GM18526 (cell line): ENCODE data around the gene KASH5.

Experiments used
- POLR2A ChIP-seq: IDR thresholded peaks from 3 replicates; pipeline ENCODE4 v1.6.1; 2011; ENCODE audit not compliant: insufficient read length; ENCODE audit errors: extremely low read depth

The KASH5 gene

GRCh38 chr19:49387936-49388372, at the start of gene KASH5:
Gene KASH5 (plus strand): TSS chr19:49388249. CDS start chr19:49390884, 2,635 bp downstream.
- peak; percentile 39 for TF ChIP-seq POLR2A

- no peak for TF ChIP-seq POLR2A
These were observed 49.3 kb upstream of the KASH5 start for GRCh38 chr19:49338691-49339300.

- no peak for TF ChIP-seq POLR2A
These were observed 48.6 kb upstream of the KASH5 start for GRCh38 chr19:49339301-49340068.

- no peak for TF ChIP-seq POLR2A
These were observed 47.8 kb upstream of the KASH5 start for GRCh38 chr19:49340069-49340864.

- TF ChIP-seq POLR2A, result peak; percentile 25
These were observed 47.0 kb upstream of the KASH5 start for GRCh38 chr19:49340865-49341718.

- no peak for TF ChIP-seq POLR2A
These were observed 45.7 kb upstream of the KASH5 start for GRCh38 chr19:49342291-49342721.

GRCh38 chr19:49343123-49343522, 44.9 kb upstream of the KASH5 start:
- TF ChIP-seq POLR2A, result no peak

- TF ChIP-seq POLR2A, result no peak
These were observed 43.3 kb upstream of the KASH5 start for GRCh38 chr19:49344505-49345423.

- TF ChIP-seq POLR2A, result no peak
These were observed 40.9 kb upstream of the KASH5 start for GRCh38 chr19:49347191-49347590.

- TF ChIP-seq POLR2A, result no peak
These were observed 40.2 kb upstream of the KASH5 start for GRCh38 chr19:49347835-49348234.

- TF ChIP-seq POLR2A, result no peak
These were observed 39.5 kb upstream of the KASH5 start for GRCh38 chr19:49348305-49349189.

GRCh38 chr19:49349567-49349966, 38.5 kb upstream of the KASH5 start:
- TF ChIP-seq POLR2A, result no peak

- no peak for TF ChIP-seq POLR2A
These were observed 32.1 kb upstream of the KASH5 start for GRCh38 chr19:49355909-49356353.
